Glomerular visceral epithelial cell (primary cell): ENCODE measurements around the gene GPR158.
A peak's percentile ranks its signal among the peaks of the same experiment; 100 is the strongest.
"Not testable (repeated sequence)": the region's sequence is repeated elsewhere in the genome, so short reads cannot be mapped to it uniquely, and the experiment has no call there.

Experiments used
- DNase-seq: peaks from one replicate; pipeline ENCODE4 v3.0.0-alpha.2; 2016; ENCODE audit errors: extremely low spot score

GPR158 gene

GRCh38 chr10:25174461-25175230 lies at the start of gene GPR158:
TSS of gene GPR158 (plus strand) at chr10:25175001. CDS start at chr10:25175421, 420 bp downstream.
- peak; percentile 68 for DNase-seq

DNA sequence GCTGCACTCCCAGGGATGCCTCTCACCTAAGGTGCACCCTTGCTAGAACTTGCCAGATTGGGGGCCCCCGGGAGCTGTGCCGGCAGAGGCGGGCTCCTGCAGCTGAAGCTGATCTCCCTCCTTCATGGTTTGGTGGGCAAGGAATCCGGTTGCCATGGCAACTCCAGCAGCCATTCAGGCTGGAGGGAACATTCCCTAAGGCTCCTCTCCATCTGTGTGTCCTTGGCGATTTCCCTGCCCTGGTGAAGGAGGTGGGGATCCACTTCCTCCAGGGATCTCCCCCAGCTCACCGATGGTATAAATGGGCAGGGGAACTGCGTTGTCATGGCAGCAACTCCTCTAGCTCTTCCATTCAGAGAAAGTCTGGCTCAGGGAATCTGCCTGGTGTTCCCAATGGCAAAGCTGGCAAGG lies 49.6 kb upstream of the GPR158 start:
- peak; percentile 52 for DNase-seq

GRCh38 chr10:25129592-25129991 lies 45.2 kb upstream of the GPR158 start:
- DNase-seq: no peak

- DNase-seq: no peak
These were observed 43.9 kb upstream of the GPR158 start for GRCh38 chr10:25130906-25131305.

GRCh38 chr10:25142116-25142864 lies 32.5 kb upstream of the GPR158 start:
- DNase-seq: no peak

DNA sequence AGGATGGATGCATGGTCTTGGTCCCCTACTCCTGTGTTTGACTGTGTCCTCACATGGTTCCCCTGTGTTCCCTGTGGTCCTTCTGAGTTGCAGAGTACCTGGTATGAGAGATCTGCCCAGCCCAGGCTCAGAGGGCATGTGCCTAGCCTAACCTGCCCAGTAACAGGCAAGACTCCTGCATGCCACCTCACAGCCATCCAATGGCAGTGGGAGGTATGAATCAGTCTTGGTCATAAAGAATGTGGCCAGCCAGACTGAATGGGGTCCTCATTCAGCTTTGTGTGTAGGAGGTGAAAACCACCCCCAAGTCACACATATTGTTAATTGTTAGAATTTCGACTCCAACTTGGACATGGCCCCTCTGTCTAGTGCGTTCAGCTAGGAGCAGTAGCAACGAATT lies 17.2 kb upstream of the GPR158 start:
- DNase-seq: no peak

DNA sequence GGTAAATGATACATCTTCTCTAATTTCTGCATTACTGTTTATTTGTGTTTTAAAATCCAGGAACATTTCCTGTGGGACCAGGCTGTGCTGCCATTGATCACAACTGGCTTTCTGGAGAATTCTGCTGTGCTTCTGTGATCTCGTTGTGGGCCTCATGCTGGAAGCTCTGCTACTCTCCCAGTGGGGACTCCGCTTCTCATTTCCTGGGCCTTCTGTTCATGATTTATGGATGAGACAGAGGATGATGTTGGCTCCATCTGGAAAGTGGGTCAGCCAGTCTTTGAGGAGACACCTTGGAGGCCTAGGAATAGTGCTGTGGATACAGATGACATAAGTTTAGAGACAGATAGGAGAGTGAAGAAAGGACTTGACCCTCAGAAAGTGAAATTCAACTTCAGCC lies 15.2 kb upstream of the GPR158 start:
- no peak for DNase-seq

- no peak for DNase-seq
These were observed 12.4 kb upstream of the GPR158 start for GRCh38 chr10:25162391-25162790.

GRCh38 chr10:25163464-25163863 lies 11.3 kb upstream of the GPR158 start:
- DNase-seq: not testable (repeated sequence)

DNA sequence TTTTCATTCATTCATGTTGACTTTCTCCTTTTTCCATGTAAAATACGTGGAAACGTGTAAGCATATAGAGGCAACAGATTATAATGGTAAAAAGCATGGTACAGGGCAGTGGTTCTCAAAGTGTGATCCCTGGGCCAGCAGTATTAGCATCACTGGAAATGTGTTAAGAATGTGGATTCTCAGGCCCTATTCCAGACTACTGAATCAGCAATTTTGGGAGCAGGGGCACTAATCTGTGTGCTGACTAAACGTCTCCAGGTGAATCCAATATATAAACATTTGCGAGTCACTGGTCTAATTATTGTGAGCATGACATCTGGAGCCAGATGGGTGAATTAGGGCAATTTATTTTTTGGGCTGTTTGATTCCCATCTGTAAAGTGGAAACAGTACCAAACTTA lies 5.1 kb upstream of the GPR158 start:
- DNase-seq: no peak

GRCh38 chr10:25170627-25171026 lies 4.2 kb upstream of the GPR158 start:
- DNase-seq: no peak

DNA sequence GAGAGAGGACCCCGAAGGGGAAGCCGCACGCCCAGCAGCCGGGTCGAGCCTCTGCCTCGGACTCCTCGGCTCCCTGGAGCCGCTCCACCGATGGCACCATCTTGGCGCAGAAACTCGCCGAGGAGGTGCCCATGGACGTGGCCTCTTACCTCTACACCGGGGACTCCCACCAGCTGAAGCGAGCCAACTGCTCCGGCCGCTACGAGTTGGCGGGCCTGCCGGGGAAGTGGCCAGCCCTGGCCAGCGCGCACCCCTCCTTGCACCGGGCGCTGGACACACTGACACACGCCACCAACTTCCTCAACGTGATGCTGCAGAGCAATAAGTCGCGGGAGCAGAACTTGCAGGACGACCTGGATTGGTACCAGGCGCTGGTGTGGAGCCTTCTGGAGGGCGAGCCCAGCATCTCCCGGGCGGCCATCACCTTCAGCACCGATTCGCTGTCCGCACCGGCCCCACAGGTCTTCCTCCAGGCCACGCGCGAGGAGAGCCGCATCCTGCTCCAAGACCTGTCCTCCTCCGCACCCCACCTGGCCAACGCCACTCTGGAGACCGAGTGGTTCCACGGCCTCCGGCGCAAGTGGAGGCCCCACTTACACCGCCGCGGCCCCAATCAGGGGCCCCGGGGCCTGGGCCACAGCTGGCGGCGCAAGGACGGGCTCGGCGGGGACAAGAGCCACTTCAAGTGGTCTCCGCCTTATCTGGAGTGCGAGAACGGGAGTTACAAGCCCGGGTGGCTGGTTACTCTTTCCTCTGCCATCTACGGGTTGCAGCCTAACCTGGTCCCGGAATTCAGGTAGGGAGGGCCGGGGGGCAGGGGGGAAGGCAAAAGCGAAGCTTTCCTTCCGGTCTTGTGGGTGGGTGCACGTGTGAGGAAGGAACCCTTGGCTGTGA lies 973 bp downstream of the GPR158 start:
- DNase-seq: no peak

- no peak for DNase-seq
These were observed 1.7 kb downstream of the GPR158 start for GRCh38 chr10:25176421-25176968.

DNA sequence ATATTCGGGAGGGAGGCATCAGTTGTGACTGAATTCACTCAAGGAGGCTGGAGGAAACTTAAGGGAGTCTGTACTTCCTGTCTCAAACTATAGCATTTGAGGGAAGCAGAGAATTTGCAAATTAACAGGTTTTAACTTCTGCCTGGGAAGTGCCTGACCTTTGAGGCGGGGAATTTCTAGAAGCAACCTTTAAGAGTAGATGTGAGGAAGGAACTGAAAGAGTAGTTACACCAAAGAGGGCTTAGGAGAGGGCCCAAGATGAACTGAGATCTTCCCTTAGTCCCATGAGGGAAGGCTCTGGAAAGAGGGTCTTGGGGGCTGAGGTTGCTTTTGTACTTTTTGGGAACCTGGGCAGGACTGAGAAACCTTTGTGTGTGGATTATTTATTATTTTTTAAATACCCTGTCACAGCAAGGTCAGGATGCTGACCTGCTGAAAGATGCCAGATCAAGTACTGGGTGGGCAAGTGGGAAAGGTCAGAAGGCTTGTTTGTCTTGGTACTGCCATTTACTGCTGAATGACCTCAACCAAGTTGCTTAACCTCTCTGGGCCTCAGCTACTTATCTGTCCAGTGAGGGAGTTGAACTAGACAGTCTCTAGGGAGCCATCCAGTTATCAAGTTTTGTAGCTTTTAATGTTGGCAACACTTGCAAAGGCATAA lies 2.4 kb downstream of the GPR158 start:
- no peak for DNase-seq

- no peak for DNase-seq
These were observed 2.9 kb downstream of the GPR158 start for GRCh38 chr10:25177754-25178135.

GRCh38 chr10:25178411-25178810 lies 3.6 kb downstream of the GPR158 start:
- DNase-seq: no peak

DNA sequence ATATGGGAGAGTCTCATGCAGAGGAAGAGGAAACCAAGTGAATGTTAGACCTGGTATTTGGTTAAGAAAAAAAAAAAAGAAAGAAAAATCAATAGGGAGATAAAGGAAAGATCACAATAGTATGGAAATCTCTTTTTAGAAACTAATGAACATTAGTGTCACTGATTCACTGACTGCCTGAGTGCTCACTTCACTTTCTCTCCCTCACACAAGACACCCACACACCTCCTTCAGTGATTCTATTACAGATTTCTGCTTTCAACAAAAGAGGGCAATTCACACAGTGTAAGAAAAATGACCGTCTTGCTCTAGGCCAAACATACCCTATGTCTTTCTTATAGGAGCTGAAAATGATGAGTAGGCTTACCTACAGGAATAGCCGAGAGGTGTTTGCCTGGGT lies 6.0 kb downstream of the GPR158 start:
- DNase-seq: no peak

GRCh38 chr10:25182636-25183035 lies 7.8 kb downstream of the GPR158 start:
- no peak for DNase-seq

- DNase-seq: no peak
These were observed 16.5 kb downstream of the GPR158 start for GRCh38 chr10:25191162-25191895.

DNA sequence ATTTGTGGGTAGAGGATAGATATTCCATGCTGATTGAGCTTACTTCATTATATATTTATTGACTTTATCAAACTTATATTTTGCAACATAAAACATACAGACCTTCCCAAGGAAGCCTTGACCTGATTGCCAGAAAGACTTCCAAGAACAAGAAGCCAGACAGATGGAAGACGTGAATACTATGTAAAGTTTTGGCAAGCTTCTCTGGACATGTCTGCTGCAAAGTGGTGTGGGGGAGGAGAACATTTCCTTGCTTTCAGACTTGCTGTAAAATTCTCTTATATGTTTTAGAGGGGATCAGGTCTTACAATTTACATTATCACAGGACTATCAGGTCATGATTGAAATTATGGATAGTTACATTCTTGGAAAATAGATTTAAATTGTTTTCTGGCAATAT lies 23.4 kb downstream of the GPR158 start:
- no peak for DNase-seq
